HG02759 (cell line): ENCODE measurements around the gene ING2.
A peak's percentile ranks its signal among the peaks of the same experiment; 100 is the strongest.
"Not testable (repeated sequence)": the region's sequence is repeated elsewhere in the genome, so short reads cannot be mapped to it uniquely, and the experiment has no call there.

Experiments
- ATAC-seq: cut with Tn5 transposase; IDR thresholded peaks from one replicate; pipeline ENCODE4 v1.9.1; 2021; ENCODE audit warnings: mild to moderate bottlenecking, moderate library complexity; ENCODE audit not compliant: unreplicated experiment

Gene ING2, protein sequence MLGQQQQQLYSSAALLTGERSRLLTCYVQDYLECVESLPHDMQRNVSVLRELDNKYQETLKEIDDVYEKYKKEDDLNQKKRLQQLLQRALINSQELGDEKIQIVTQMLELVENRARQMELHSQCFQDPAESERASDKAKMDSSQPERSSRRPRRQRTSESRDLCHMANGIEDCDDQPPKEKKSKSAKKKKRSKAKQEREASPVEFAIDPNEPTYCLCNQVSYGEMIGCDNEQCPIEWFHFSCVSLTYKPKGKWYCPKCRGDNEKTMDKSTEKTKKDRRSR

DNA sequence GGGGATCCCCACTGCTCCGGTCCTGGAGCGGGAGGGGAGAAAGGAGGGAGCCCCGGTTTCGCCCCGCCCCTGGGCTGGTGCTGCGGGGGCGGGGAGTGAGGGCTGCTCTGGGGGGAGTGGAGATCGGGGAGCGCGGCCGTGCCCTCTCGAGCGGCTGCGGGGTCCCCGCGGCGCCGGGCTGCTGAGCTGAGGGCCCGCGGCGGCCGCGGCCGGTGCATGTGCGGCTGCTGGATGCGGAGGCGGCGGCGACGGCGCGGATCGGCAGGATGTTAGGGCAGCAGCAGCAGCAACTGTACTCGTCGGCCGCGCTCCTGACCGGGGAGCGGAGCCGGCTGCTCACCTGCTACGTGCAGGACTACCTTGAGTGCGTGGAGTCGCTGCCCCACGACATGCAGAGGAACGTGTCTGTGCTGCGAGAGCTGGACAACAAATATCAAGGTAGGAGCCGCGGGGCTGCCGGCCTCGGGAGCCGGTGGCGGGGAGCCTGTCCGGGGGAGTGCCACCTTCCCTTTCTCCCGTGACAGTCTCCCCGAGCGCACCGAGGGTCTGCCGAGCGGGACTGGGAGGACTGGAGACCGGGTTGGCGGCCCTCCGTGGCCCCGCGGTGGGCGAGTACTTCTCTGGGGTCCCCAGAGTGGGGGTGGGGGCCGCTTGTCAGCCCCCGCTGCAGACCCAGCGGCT lies at the start of gene ING2:
TSS of gene ING2 (plus strand) at position 129 of the 681 bp plus-strand sequence. CDS start at position 267, 138 bp downstream.
- peak; percentile 49 for ATAC-seq

GRCh38 chr4:183455431-183456195 lies 49.2 kb upstream of the ING2 start:
- ATAC-seq, result no peak

- no peak for ATAC-seq
Observed at GRCh38 chr4:183458005-183458404, 46.9 kb upstream of the ING2 start.

- ATAC-seq, result not testable (repeated sequence)
Observed at GRCh38 chr4:183463903-183464619, 40.8 kb upstream of the ING2 start.

DNA sequence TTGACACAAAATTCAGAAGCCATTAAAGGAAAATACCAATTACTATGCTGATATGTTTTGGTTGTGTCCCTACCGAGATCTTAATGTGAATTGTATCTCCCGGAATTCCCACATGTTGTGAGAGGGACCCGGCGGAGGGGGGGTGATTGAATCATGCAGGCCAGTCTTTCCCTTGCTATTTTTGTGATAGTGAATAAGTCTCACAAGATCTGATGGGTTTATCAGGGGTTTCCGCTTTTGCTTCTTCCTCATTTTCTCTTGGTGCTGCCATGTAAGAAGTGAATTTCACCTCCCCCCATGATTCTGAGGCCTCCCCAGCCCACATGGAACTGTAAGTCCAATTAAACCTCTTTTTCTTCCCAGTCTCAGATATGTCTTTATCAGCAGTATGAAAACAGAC lies 39.0 kb upstream of the ING2 start:
- ATAC-seq, result not testable (repeated sequence)

GRCh38 chr4:183467246-183467645 lies 37.6 kb upstream of the ING2 start:
- no peak for ATAC-seq

- no peak for ATAC-seq
Observed at GRCh38 chr4:183468210-183469095, 36.4 kb upstream of the ING2 start.

DNA sequence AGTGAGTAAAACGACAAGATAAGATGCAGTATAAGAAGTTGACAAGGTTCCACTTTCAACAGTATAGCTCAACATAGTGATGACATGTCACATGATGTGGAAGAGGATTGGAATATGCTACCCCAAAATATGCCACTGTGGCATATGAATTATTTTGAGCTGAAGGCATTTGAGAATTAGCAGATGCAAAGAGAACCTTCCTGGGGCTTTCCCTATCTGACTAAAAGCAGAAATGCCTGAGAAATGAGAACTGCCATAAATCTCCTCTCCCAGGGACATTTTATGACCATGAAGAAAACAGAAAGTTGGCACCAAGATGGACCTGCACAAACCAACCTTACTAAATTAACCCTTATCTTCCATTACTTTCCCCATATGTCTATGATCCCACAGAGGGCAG lies 35.6 kb upstream of the ING2 start:
- no peak for ATAC-seq

DNA sequence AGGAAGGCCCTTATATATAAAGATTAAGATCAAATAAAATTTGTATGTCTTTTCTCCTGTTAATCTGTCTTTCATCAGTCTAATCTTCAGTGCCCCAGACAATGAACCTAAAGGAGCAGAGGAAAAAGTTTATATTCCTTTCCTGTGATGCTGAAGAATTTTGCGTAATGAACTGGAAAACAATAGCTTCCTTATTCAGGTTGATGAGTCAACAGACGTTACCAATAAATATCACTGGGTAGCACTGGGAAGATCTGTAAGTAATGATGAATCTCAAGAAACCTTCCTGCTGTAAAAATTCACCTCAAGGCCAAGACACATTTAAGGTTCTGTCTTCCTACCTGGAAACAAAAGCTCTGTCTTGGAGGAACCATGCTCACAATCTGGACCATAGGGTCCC lies 34.9 kb upstream of the ING2 start:
- no peak for ATAC-seq

GRCh38 chr4:183470821-183471220 lies 34.0 kb upstream of the ING2 start:
- no peak for ATAC-seq

GRCh38 chr4:183471946-183472708 lies 32.7 kb upstream of the ING2 start:
- ATAC-seq, result peak; percentile 83

GRCh38 chr4:183478123-183478522 lies 26.7 kb upstream of the ING2 start:
- no peak for ATAC-seq

- ATAC-seq, result no peak
Observed at GRCh38 chr4:183478926-183479325, 25.9 kb upstream of the ING2 start.

GRCh38 chr4:183482515-183483095 lies 22.3 kb upstream of the ING2 start:
- ATAC-seq, result not testable (repeated sequence)

GRCh38 chr4:183483997-183484396 lies 20.9 kb upstream of the ING2 start:
- no peak for ATAC-seq

GRCh38 chr4:183485411-183486160 lies 19.3 kb upstream of the ING2 start:
- no peak for ATAC-seq

- no peak for ATAC-seq
Observed at GRCh38 chr4:183492791-183493222, 12.1 kb upstream of the ING2 start.

DNA sequence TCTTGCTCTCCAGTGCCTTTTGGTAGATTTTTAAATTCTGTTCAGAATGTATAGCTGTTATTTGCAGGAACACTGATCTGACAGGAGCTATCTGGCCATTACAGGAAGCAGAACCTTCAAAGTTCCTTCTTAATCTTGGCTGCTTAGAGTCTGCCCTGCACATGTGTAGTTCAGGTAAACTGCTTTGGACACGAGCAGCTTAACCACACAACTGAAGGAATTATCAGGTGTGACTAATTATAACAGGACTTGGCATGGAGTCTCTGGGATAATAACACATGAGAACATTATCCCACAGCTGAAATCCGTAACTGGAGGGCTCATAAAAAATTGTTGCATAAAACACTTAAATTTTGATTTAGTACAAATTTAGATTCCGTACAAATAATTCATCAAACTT lies 11.6 kb upstream of the ING2 start:
- no peak for ATAC-seq
